C4-2B (cell line): ENCODE measurements around the gene PTPRD.

Experiments used
- H3K27ac ChIP-seq: fragments of 450-650 bp; 2 replicates; pipeline ENCODE4 v1.5.1; 2017
- ZFX ChIP-seq: fragments of 450-650 bp; IDR thresholded peaks from 2 replicates; pipeline ENCODE4 v1.6.1; 2017
- TF ChIP-seq, protein P1 (sequence below): fragments of 450-650 bp; conservative IDR thresholded peaks from 2 replicates; pipeline ENCODE4 v1.5.1; 2017; ENCODE audit warnings: mild to moderate bottlenecking

PTPRD gene

DNA sequence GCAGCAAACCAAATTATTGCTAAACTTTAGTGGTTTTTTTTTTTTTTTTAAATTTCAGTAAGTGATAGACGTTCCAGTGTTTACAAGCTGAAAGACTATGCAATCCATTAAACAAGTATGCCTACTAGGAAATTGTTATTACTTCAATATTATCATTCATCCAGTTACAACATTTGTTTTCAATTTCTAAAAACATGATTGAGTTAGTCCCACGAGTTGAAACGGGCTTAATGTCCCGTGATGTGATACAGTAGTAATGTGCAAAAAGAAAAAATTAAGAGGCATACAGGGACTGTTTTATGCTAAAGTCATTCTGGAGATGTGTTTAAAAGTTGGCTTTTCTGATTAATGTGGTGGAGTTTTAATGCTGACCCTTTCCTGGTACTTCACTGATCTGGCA lies 2262.9 kb downstream of the PTPRD start:
- no peak for TF ChIP-seq ZFX
- TF ChIP-seq, protein P1, sequence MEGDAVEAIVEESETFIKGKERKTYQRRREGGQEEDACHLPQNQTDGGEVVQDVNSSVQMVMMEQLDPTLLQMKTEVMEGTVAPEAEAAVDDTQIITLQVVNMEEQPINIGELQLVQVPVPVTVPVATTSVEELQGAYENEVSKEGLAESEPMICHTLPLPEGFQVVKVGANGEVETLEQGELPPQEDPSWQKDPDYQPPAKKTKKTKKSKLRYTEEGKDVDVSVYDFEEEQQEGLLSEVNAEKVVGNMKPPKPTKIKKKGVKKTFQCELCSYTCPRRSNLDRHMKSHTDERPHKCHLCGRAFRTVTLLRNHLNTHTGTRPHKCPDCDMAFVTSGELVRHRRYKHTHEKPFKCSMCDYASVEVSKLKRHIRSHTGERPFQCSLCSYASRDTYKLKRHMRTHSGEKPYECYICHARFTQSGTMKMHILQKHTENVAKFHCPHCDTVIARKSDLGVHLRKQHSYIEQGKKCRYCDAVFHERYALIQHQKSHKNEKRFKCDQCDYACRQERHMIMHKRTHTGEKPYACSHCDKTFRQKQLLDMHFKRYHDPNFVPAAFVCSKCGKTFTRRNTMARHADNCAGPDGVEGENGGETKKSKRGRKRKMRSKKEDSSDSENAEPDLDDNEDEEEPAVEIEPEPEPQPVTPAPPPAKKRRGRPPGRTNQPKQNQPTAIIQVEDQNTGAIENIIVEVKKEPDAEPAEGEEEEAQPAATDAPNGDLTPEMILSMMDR = no peak
- no peak overlapping the region for H3K27ac ChIP-seq

DNA sequence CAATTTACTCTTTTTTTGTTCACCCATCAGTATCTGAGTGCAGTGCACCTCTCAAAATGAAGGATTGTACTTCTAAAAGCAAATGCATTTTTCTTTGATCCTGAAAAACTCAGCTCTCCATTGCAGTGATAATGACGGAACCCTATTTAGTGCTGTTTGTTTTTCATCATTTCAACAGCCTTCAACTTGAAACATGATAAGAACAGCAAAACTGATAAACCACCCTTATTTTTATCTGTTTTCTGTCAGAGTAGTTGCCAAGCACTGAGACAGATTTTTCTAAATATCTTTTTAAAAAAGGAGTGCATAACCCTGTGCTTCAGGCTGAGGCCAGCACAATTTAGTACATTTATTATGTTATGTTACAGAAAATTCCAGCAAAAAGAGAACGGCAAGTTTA lies 2263.4 kb downstream of the PTPRD start:
- no peak overlapping the region for H3K27ac ChIP-seq
- TF ChIP-seq ZFX = no peak
- TF ChIP-seq, protein P1 = no peak

DNA sequence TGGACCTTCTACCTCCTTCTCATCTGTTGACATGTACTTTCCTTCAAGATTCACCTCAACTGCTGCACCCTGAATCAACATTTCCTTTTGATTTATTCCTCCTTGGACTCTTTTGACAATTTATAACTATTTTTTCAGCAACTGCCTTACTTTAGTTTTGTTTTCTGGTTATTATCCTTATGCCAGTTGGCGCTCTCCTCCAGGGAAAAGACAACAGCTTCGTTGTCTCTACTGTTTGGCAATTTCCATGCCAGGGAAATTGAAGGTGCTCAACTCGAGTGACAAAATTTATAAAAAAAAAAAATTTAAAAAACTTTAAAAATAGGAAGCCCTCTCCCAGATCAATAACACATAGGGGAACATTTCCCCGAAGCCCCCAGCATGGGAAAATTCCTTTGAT lies 2264.0 kb downstream of the PTPRD start:
- TF ChIP-seq ZFX = no peak
- TF ChIP-seq, protein P1 = no peak
- H3K27ac ChIP-seq = no peak overlapping the region

DNA sequence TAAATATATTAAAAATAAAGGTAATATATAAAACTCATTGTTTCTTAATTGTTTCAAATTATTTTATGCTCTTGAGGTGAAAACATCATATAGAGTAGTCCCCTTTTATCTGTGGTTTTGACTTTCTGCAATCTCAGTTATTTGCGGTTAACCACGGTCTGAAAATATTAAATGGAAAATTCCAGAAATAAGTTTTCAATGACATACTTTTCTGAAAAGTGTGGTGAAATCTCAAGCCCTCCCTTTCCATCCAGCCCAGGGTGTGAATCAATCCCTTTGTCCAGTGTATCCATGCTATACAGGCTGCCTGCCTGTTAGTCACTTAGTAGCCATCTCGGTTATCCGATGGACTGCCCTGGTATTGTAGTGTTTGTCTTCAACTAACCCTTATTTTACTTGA lies 2266.5 kb downstream of the PTPRD start:
- TF ChIP-seq ZFX = no peak
- TF ChIP-seq, protein P1 = no peak
- H3K27ac ChIP-seq = no peak overlapping the region

DNA sequence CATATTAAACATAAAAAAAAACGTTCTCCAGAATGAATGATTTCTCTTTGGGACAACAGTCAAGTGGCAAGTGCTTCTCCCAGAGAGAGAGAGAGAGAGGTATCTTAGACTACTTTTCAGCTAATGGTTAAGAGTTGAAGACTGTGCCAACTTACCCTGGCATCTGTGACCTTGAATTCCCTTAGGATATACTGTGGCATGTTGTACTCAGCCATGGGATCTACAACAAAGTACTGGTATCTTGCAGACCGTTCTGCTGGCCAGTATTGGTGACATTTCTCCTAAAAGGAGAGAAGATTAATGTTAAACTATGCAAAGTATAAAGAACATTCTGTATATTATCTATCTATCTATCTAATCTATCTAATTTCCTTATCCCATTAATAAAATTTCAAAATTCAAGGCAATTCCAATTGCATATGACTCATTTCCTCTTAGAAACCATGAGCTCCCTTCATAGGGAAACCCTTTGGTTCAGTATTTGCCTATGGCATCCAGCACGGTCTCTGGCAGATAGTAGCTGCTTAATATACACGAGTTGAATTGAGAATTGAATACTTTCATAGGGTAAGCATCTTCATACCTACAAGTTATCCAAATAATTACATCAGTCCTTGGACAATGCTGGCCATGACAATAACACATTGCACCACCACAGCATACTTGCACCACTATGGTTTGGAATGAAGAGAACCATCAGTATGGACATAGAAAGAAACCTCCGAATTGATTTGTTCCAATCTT lies 2273.9 kb downstream of the PTPRD start:
- TF ChIP-seq ZFX = no peak
- TF ChIP-seq, protein P1 = no peak
- no peak overlapping the region for H3K27ac ChIP-seq

DNA sequence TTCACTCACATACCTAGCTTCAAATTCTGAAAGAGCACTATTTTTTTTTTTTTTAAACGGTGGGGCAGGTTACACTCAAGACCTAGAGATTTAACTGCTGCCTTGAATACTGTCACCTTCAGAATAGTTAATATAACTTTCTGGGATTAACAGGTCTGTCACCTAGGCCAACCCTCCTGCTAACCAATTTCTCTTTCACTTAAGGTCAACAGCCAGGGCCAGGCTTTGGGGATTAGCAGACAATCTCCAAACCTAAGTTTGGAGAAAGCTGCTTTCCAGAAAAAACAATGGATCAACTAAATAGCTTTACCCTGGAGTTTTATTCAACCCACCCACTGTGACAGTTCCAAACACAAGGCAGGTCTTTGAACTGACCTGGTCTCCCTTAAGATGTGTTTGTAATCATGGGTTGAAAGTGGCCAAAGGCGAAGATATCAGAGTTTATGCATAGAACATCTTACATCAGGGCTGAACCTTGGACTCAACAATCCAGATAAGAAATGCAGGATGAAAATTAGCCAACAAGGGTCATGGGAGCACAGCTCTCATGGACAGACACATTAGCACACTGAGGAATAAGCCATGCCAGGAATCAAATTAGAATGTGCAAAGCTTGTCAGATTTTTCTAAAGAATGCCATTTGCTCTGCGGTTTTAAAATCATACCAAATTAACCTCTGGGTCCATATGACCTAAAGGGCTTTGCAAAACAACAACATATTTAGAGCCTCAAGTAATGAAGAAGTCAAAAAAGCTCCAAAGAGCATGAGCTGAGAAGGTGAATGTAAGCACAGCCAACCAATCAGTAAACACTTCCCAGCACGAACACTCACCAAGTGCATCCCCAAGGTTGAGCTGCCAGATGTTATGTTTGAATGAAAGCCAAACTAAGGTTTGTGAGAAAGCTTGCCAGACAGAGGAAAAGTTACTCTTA lies 2274.7 kb downstream of the PTPRD start:
- no peak for TF ChIP-seq ZFX
- TF ChIP-seq, protein P1 = no peak
- no peak overlapping the region for H3K27ac ChIP-seq

DNA sequence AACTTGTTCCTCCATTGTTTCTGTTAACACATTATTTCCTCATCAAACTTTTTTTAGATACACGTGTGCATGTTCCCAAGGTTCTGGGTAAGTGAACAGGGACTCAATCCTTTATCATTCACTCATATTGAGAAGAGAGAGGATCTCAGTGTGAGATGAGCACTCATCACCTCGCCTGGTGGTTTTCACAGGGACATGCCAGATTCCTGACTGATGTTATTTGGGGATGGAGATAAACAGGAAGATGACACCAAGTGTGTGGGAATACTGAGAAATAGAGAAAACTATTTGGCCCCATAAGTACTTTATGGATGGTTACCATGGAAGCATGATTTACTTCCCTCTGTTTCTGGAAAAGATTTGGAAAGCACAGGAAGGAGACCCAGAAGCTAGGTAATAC lies 2279.9 kb downstream of the PTPRD start:
- no peak for TF ChIP-seq ZFX
- TF ChIP-seq, protein P1 = no peak
- H3K27ac ChIP-seq = no peak overlapping the region
